Measurements from ENCODE around the gene PPP1CA. TPM values are rescaled to one million over a fixed set of nuclear protein-coding genes. Genes with fewer than 3 reads are reported as not detected.

PPP1CA gene
- total RNA-seq (2014; rRNA removed; shearing (Covaris generic)): 668 and 731 TPM in 2 replicates

GRCh38 chr11:67401495-67402191 is at the start of gene PPP1CA:
TSS of gene PPP1CA (minus strand) at chr11:67401858. CDS start at chr11:67401782, 76 bp downstream.
- Histone ChIP-seq H3K9me3 (replicated peaks) (peaks cover 6% of the 10 kb centered on the region), H3K27me3 (replicated peaks) (no peaks in the 10 kb centered on the region), H3K4me3 (peak within 1 kb of the TSS; percentile 98), H3K4me1 (replicated peaks) (peaks cover 23% of the 10 kb centered on the region), H3K36me3 (peaks cover 48% of the 10 kb centered on the region), H3K27ac (peak within 1 kb of the TSS; percentile 96)
- peak; percentile 97 for DNase-seq (ENCODE audit: low read depth in 1 of 2, low spot score in 2 of 2)

- H3K4me3 ChIP-seq: no peak overlapping the region
- H3K27ac ChIP-seq: no peak overlapping the region
- peaks cover 14% of the 10 kb centered on the region for H3K4me1 ChIP-seq (replicated peaks)
- H3K9me3 ChIP-seq (replicated peaks): no peaks in the 10 kb centered on the region; the same call in 1 of the 2 replicates
- H3K36me3 ChIP-seq: no peaks in the 10 kb centered on the region
- no peak for DNase-seq (ENCODE audit: low read depth in 1 of 2, low spot score in 2 of 2)
- no peaks in the 10 kb centered on the region for H3K27me3 ChIP-seq (replicated peaks)
Observed at GRCh38 chr11:67450796-67451657, 49.4 kb upstream of the PPP1CA start.

GRCh38 chr11:67449116-67449844 is 47.6 kb upstream of the PPP1CA start:
- Histone ChIP-seq H3K9me3 (replicated peaks) (no peaks in the 10 kb centered on the region; the same call in 1 of the 2 replicates), H3K27ac (no peak overlapping the region), H3K4me3 (no peak overlapping the region), H3K36me3 (no peaks in the 10 kb centered on the region), H3K27me3 (replicated peaks) (no peaks in the 10 kb centered on the region), H3K4me1 (replicated peaks) (peaks cover 14% of the 10 kb centered on the region)
- no peak for DNase-seq (ENCODE audit: low read depth in 1 of 2, low spot score in 2 of 2)

GRCh38 chr11:67448220-67448609 is 46.6 kb upstream of the PPP1CA start:
- DNase-seq (ENCODE audit: low read depth in 1 of 2, low spot score in 2 of 2): no peak
- Histone ChIP-seq H3K9me3 (replicated peaks) (no peaks in the 10 kb centered on the region; the same call in 1 of the 2 replicates), H3K27ac (no peak overlapping the region), H3K36me3 (no peaks in the 10 kb centered on the region), H3K27me3 (replicated peaks) (no peaks in the 10 kb centered on the region), H3K4me3 (no peak overlapping the region), H3K4me1 (replicated peaks) (peaks cover 22% of the 10 kb centered on the region)

GRCh38 chr11:67445515-67445914 is 43.9 kb upstream of the PPP1CA start:
- no peak for DNase-seq (ENCODE audit: low read depth in 1 of 2, low spot score in 2 of 2)
- Histone ChIP-seq H3K4me3 (no peak overlapping the region), H3K27ac (no peak overlapping the region), H3K27me3 (replicated peaks) (no peaks in the 10 kb centered on the region), H3K36me3 (peaks cover 26% of the 10 kb centered on the region), H3K9me3 (replicated peaks) (no peaks in the 10 kb centered on the region), H3K4me1 (replicated peaks) (peaks cover 32% of the 10 kb centered on the region)

- peak overlapping the region; percentile 76 for H3K4me3 ChIP-seq
- no peaks in the 10 kb centered on the region for H3K27me3 ChIP-seq (replicated peaks)
- peak overlapping the region; percentile 73 for H3K27ac ChIP-seq
- peak in 1 of 2 experiments; percentile 42 for DNase-seq (ENCODE audit: low read depth in 1 of 2, low spot score in 2 of 2)
- H3K36me3 ChIP-seq: peaks cover 54% of the 10 kb centered on the region
- H3K4me1 ChIP-seq (replicated peaks): peaks cover 30% of the 10 kb centered on the region
- H3K9me3 ChIP-seq (replicated peaks): no peaks in the 10 kb centered on the region
Observed at GRCh38 chr11:67442504-67443404, 41.1 kb upstream of the PPP1CA start.

GRCh38 chr11:67441731-67442351 is 40.2 kb upstream of the PPP1CA start:
- Histone ChIP-seq H3K4me1 (replicated peaks) (peaks cover 21% of the 10 kb centered on the region), H3K4me3 (peak overlapping the region; percentile 76), H3K9me3 (replicated peaks) (no peaks in the 10 kb centered on the region), H3K36me3 (peaks cover 60% of the 10 kb centered on the region), H3K27ac (no peak overlapping the region), H3K27me3 (replicated peaks) (no peaks in the 10 kb centered on the region)
- DNase-seq (ENCODE audit: low read depth in 1 of 2, low spot score in 2 of 2): no peak

GRCh38 chr11:67441098-67441563 is 39.5 kb upstream of the PPP1CA start:
- Histone ChIP-seq H3K27me3 (replicated peaks) (no peaks in the 10 kb centered on the region), H3K27ac (no peak overlapping the region), H3K4me1 (replicated peaks) (peaks cover 18% of the 10 kb centered on the region), H3K9me3 (replicated peaks) (no peaks in the 10 kb centered on the region), H3K4me3 (no peak overlapping the region), H3K36me3 (peaks cover 66% of the 10 kb centered on the region)
- DNase-seq (ENCODE audit: low read depth in 1 of 2, low spot score in 2 of 2): no peak

GRCh38 chr11:67440229-67441097 is 38.8 kb upstream of the PPP1CA start:
- Histone ChIP-seq H3K27ac (no peak overlapping the region), H3K27me3 (replicated peaks) (no peaks in the 10 kb centered on the region), H3K36me3 (peaks cover 73% of the 10 kb centered on the region), H3K9me3 (replicated peaks) (no peaks in the 10 kb centered on the region), H3K4me3 (no peak overlapping the region), H3K4me1 (replicated peaks) (peaks cover 18% of the 10 kb centered on the region)
- DNase-seq (ENCODE audit: low read depth in 1 of 2, low spot score in 2 of 2): no peak

GRCh38 chr11:67439321-67440228 is 37.9 kb upstream of the PPP1CA start:
- H3K4me3 ChIP-seq: no peak overlapping the region
- H3K4me1 ChIP-seq (replicated peaks): peaks cover 18% of the 10 kb centered on the region
- no peaks in the 10 kb centered on the region for H3K9me3 ChIP-seq (replicated peaks)
- no peaks in the 10 kb centered on the region for H3K27me3 ChIP-seq (replicated peaks)
- H3K36me3 ChIP-seq: peaks cover 82% of the 10 kb centered on the region
- peak in 1 of 2 experiments; percentile 50 for DNase-seq (ENCODE audit: low read depth in 1 of 2, low spot score in 2 of 2)
- H3K27ac ChIP-seq: no peak overlapping the region

All from SJSA1 (cell line).